Activated T-helper 2 cell treated with anti-CD3 and anti-CD28 coated beads, Interferon-gamma antibody, Interleukin-2, Interleukin-4, amounts not matched to agents 10 μg/mL and 5 μg/mL and 100 μg/mL, durations not matched to agents 14 hours and 24 hours and 36 hours (primary cell): ENCODE measurements around the gene SYT12. TPM values are rescaled to one million over a fixed set of nuclear protein-coding genes. Genes with fewer than 3 reads are reported as not detected.
A peak's percentile ranks its signal among the peaks of the same experiment; 100 is the strongest.

ENCODE experiments used
- DNase-seq: peaks from one replicate; pipeline ENCODE4 v3.0.0; 2021; ENCODE audit warnings: low spot score
- H3K27ac Mint-ChIP-seq: one replicate; pipeline ENCODE4 v1.8.0; 2021; ENCODE audit warnings: mixed read lengths
- H3K27me3 Mint-ChIP-seq: one replicate; pipeline ENCODE4 v1.8.0; 2021; ENCODE audit warnings: low read depth, mixed read lengths
- H3K36me3 Mint-ChIP-seq: one replicate; pipeline ENCODE4 v1.8.0; 2021; ENCODE audit warnings: low read depth, mixed read lengths
- H3K4me1 Mint-ChIP-seq: one replicate; pipeline ENCODE4 v1.8.0; 2021; ENCODE audit warnings: low read depth, mixed read lengths
- H3K4me3 Mint-ChIP-seq: one replicate; pipeline ENCODE4 v1.8.0; 2021; ENCODE audit warnings: low read depth, mild to moderate bottlenecking, moderate library complexity, mixed read lengths
- H3K9me3 Mint-ChIP-seq: one replicate; pipeline ENCODE4 v1.8.0; 2021; ENCODE audit warnings: mixed read lengths
- intact Hi-C: fragments of 100-400 bp; cut with micrococcal nuclease; formaldehyde crosslinking; loops from one replicate; pipeline ENCODE4 v1.15.1; 2023
- total RNA-seq: library from RNA; stranded (reverse); gene quantifications from 2 replicates; pipeline ENCODE4 v1.2.3, GENCODE V29; 2022

SYT12 gene
- total RNA-seq, 1 donor from 2014 or later, result not detected

- H3K27ac Mint-ChIP-seq, result no peak overlapping the region
- H3K36me3 Mint-ChIP-seq, result no peaks in the 10 kb centered on the region
- DNase-seq, result no peak
- no peaks in the 10 kb centered on the region for H3K9me3 Mint-ChIP-seq
- H3K4me1 Mint-ChIP-seq, result no peaks in the 10 kb centered on the region
- H3K27me3 Mint-ChIP-seq, result peaks cover 9% of the 10 kb centered on the region
- intact Hi-C loops, result no loop called here
- no peak overlapping the region for H3K4me3 Mint-ChIP-seq
These were observed 21.6 kb downstream of the SYT12 start for GRCh38 chr11:67044496-67044895.

- intact Hi-C loops, result no loop called here
- DNase-seq, result no peak
- no peaks in the 10 kb centered on the region for H3K4me1 Mint-ChIP-seq
- H3K36me3 Mint-ChIP-seq, result no peaks in the 10 kb centered on the region
- peaks cover 9% of the 10 kb centered on the region for H3K27me3 Mint-ChIP-seq
- H3K27ac Mint-ChIP-seq, result no peak overlapping the region
- no peaks in the 10 kb centered on the region for H3K9me3 Mint-ChIP-seq
- H3K4me3 Mint-ChIP-seq, result no peak overlapping the region
These were observed 22.4 kb downstream of the SYT12 start for GRCh38 chr11:67045314-67045713.

GRCh38 chr11:67048515-67049130 lies 25.7 kb downstream of the SYT12 start:
- DNase-seq, result no peak
- Mint-ChIP-seq H3K27me3 (peaks cover 6% of the 10 kb centered on the region), H3K4me1 (no peaks in the 10 kb centered on the region), H3K9me3 (no peaks in the 10 kb centered on the region), H3K36me3 (no peaks in the 10 kb centered on the region), H3K4me3 (no peak overlapping the region), H3K27ac (no peak overlapping the region)
- intact Hi-C loops, result no loop called here

- Mint-ChIP-seq H3K36me3 (no peaks in the 10 kb centered on the region), H3K4me1 (peaks cover 5% of the 10 kb centered on the region), H3K9me3 (no peaks in the 10 kb centered on the region), H3K27me3 (peaks cover 6% of the 10 kb centered on the region), H3K27ac (no peak overlapping the region), H3K4me3 (no peak overlapping the region)
- no peak for DNase-seq
- intact Hi-C loops, result no loop called here
These were observed 27.2 kb downstream of the SYT12 start for GRCh38 chr11:67050139-67050538.

GRCh38 chr11:67051180-67051893 lies 28.4 kb downstream of the SYT12 start:
- Mint-ChIP-seq H3K9me3 (no peaks in the 10 kb centered on the region), H3K4me1 (peaks cover 10% of the 10 kb centered on the region), H3K36me3 (no peaks in the 10 kb centered on the region), H3K27me3 (peaks cover 10% of the 10 kb centered on the region), H3K4me3 (no peak overlapping the region), H3K27ac (no peak overlapping the region)
- DNase-seq, result no peak
- intact Hi-C loops, result no loop called here

- Mint-ChIP-seq H3K36me3 (no peaks in the 10 kb centered on the region), H3K27me3 (peaks cover 12% of the 10 kb centered on the region), H3K4me3 (no peak overlapping the region), H3K4me1 (peaks cover 11% of the 10 kb centered on the region), H3K27ac (no peak overlapping the region), H3K9me3 (no peaks in the 10 kb centered on the region)
- DNase-seq, result no peak
- intact Hi-C loops, result no loop called here
These were observed 29.1 kb downstream of the SYT12 start for GRCh38 chr11:67051945-67052488.

GRCh38 chr11:67052891-67053290 lies 30.0 kb downstream of the SYT12 start:
- Mint-ChIP-seq H3K36me3 (no peaks in the 10 kb centered on the region), H3K4me3 (no peak overlapping the region), H3K9me3 (no peaks in the 10 kb centered on the region), H3K27me3 (peaks cover 12% of the 10 kb centered on the region), H3K4me1 (peaks cover 11% of the 10 kb centered on the region), H3K27ac (no peak overlapping the region)
- intact Hi-C loops, result loop anchor here (1.0 kb wide), 1 partner anchor 34 kb away; no protein-coding TSS in a partner anchor
- no peak for DNase-seq

GRCh38 chr11:67053896-67054329 lies 31.0 kb downstream of the SYT12 start:
- H3K4me1 Mint-ChIP-seq, result peaks cover 11% of the 10 kb centered on the region
- H3K4me3 Mint-ChIP-seq, result no peak overlapping the region
- intact Hi-C loops, result loop anchor here (1.0 kb wide), 2 partner anchors 17 to 33 kb away; no protein-coding TSS in a partner anchor
- DNase-seq, result peak; percentile 28
- H3K27ac Mint-ChIP-seq, result no peak overlapping the region
- H3K27me3 Mint-ChIP-seq, result peaks cover 12% of the 10 kb centered on the region
- no peaks in the 10 kb centered on the region for H3K9me3 Mint-ChIP-seq
- H3K36me3 Mint-ChIP-seq, result no peaks in the 10 kb centered on the region

GRCh38 chr11:67054346-67054835 lies 31.5 kb downstream of the SYT12 start:
- Mint-ChIP-seq H3K27me3 (peaks cover 12% of the 10 kb centered on the region), H3K4me1 (peaks cover 11% of the 10 kb centered on the region), H3K36me3 (no peaks in the 10 kb centered on the region), H3K27ac (no peak overlapping the region), H3K9me3 (no peaks in the 10 kb centered on the region), H3K4me3 (no peak overlapping the region)
- no peak for DNase-seq
- intact Hi-C loops, result loop anchor here (1.0 kb wide), 1 partner anchor 17 kb away; no protein-coding TSS in a partner anchor

- no peaks in the 10 kb centered on the region for H3K9me3 Mint-ChIP-seq
- no peak overlapping the region for H3K4me3 Mint-ChIP-seq
- no peak for DNase-seq
These were observed 32.0 kb downstream of the SYT12 start for GRCh38 chr11:67054836-67055523.

GRCh38 chr11:67055812-67056211 lies 32.9 kb downstream of the SYT12 start:
- intact Hi-C loops, result no loop called here
- H3K36me3 Mint-ChIP-seq, result no peaks in the 10 kb centered on the region
- no peak overlapping the region for H3K27ac Mint-ChIP-seq
- H3K4me1 Mint-ChIP-seq, result peaks cover 11% of the 10 kb centered on the region
- DNase-seq, result no peak
- H3K4me3 Mint-ChIP-seq, result no peak overlapping the region
- peaks cover 12% of the 10 kb centered on the region for H3K27me3 Mint-ChIP-seq
- H3K9me3 Mint-ChIP-seq, result no peaks in the 10 kb centered on the region

More at GRCh38 chr11:67054836-67055523, 32.0 kb downstream of the SYT12 start:
- peaks cover 11% of the 10 kb centered on the region for H3K4me1 Mint-ChIP-seq
- H3K36me3 Mint-ChIP-seq, result no peaks in the 10 kb centered on the region
- intact Hi-C loops, result loop anchor here (1.0 kb wide), 1 partner anchor 16 kb away; no protein-coding TSS in a partner anchor
- no peak overlapping the region for H3K27ac Mint-ChIP-seq
- H3K27me3 Mint-ChIP-seq, result peaks cover 12% of the 10 kb centered on the region

GRCh38 chr11:67056267-67057204 lies 33.6 kb downstream of the SYT12 start, which contains the start of gene RHOD:
Gene RHOD, plus strand, starts transcription at chr11:67056847. Its CDS starts 56 bp downstream, at chr11:67056903.
- peak; percentile 12 for DNase-seq
- intact Hi-C loops, result no loop called here

More at GRCh38 chr11:67056267-67057204, 33.6 kb downstream of the SYT12 start, which contains the start of gene RHOD:
- H3K36me3 Mint-ChIP-seq, result no peaks in the 10 kb centered on the region
- H3K27me3 Mint-ChIP-seq, result peaks cover 10% of the 10 kb centered on the region
- H3K27ac Mint-ChIP-seq, result no peak within 1 kb of the TSS
- H3K4me3 Mint-ChIP-seq, result peak within 1 kb of the TSS; percentile 68
- no peaks in the 10 kb centered on the region for H3K9me3 Mint-ChIP-seq
- peaks cover 11% of the 10 kb centered on the region for H3K4me1 Mint-ChIP-seq
